H1 (cell line): ENCODE results near the gene UTS2B.
"Not testable (repeated sequence)": the region's sequence is repeated elsewhere in the genome, so short reads cannot be mapped to it uniquely, and the experiment has no call there.

Source experiments
- EP300 ChIP-seq, 2 experiments: IDR thresholded peaks; 1 replicate in 1 of 2; 2 replicates in 1 of 2; pipeline ENCODE4 v1.6.1; 2011 to 2012; ENCODE audit warnings: low read depth in 2 of 2, low read length in 2 of 2, mild to moderate bottlenecking in 2 of 2, borderline replicate concordance in 1 of 2, inconsistent platforms in 1 of 2, moderate library complexity in 1 of 2
- EZH2 ChIP-seq: fragments of 200-600 bp; sonication (generic); IDR thresholded peaks from 2 replicates; pipeline ENCODE4 v1.7.1; 2012; ENCODE audit warnings: low read depth, mild to moderate bottlenecking, moderate library complexity, low read length, inconsistent platforms; ENCODE audit not compliant: severe bottlenecking
- POLR2A ChIP-seq, 2 experiments: IDR thresholded peaks; 1 replicate in 1 of 2; 2 replicates in 1 of 2; pipeline ENCODE4 v1.6.1; 2011; ENCODE audit warnings: low read depth in 2 of 2, low read length in 2 of 2, mild to moderate bottlenecking in 2 of 2; ENCODE audit errors: control extremely low read depth in 1 of 2

DNA sequence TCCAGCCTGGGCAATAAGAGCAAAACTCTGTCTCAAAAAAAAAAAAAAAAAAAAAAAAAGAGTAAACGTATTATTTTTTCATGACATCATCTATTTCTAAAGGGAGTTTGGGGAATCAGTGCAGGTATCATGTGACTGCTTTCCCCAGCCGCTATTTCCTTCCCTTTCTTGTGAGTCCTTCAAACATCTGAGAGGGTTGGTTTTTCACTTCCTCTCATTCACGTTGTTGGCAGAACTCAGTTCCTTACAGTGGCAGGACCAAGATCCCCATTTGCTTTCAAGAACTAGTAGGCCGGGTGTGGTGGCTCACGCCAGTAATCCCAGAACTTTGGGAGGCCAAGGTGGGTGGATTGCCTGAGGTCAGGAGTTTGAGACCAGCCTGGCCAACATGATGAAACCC lies 84.3 kb downstream of the UTS2B start:
- TF ChIP-seq EP300 (IDR thresholded peaks at IDR 0.05; ENCODE audit: borderline replicate concordance in 1 of 2, low read depth in 2 of 2, low read length in 2 of 2); EZH2; POLR2A (IDR thresholded peaks at IDR 0.05; ENCODE audit: control extremely low read depth in 1 of 2, low read depth in 2 of 2, low read length in 2 of 2): not testable (repeated sequence)
